Peyer's patch (tissue), 4 donors: ENCODE measurements around the gene HSPA12B.

ENCODE experiments used
- POLR2A ChIP-seq, 2 donors: fragments of 450-650 bp; IDR thresholded peaks; one replicate each; pipeline ENCODE4 v1.5.1; 2017; ENCODE audit warnings: antibody characterized with exemption in 2 of 2, mild to moderate bottlenecking in 2 of 2, moderate library complexity in 2 of 2
- TF ChIP-seq, protein P1 (sequence below), 6 experiments: fragments of 450-650 bp in 4 of 6; fragments of 200-600 bp in 2 of 6; sonication (generic) in 1 of 6; IDR thresholded peaks; one replicate each; pipeline ENCODE4 v1.5.1; 2017 to 2019; ENCODE audit warnings: antibody characterized with exemption in 6 of 6, mild to moderate bottlenecking in 3 of 6, moderate library complexity in 1 of 6

DNA sequence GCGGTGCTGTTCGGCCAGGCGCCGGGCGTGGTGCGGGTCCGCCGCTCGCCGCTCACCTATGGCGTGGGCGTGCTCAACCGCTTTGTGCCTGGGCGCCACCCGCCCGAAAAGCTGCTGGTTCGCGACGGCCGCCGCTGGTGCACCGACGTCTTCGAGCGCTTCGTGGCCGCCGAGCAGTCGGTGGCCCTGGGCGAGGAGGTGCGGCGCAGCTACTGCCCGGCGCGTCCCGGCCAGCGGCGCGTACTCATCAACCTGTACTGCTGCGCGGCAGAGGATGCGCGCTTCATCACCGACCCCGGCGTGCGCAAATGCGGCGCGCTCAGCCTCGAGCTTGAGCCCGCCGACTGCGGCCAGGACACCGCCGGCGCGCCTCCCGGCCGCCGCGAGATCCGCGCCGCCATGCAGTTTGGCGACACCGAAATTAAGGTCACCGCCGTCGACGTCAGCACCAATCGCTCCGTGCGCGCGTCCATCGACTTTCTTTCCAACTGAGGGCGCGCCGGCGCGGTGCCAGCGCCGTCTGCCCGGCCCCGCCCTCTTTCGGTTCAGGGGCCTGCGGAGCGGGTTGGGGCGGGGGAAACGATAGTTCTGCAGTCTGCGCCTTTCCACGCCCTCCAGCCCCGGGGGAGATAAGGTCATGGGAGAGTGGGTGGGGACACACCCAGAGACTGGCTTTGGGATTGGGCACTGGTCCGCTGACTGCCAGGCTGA lies 19.3 kb downstream of the HSPA12B start:
- TF ChIP-seq, protein P1, sequence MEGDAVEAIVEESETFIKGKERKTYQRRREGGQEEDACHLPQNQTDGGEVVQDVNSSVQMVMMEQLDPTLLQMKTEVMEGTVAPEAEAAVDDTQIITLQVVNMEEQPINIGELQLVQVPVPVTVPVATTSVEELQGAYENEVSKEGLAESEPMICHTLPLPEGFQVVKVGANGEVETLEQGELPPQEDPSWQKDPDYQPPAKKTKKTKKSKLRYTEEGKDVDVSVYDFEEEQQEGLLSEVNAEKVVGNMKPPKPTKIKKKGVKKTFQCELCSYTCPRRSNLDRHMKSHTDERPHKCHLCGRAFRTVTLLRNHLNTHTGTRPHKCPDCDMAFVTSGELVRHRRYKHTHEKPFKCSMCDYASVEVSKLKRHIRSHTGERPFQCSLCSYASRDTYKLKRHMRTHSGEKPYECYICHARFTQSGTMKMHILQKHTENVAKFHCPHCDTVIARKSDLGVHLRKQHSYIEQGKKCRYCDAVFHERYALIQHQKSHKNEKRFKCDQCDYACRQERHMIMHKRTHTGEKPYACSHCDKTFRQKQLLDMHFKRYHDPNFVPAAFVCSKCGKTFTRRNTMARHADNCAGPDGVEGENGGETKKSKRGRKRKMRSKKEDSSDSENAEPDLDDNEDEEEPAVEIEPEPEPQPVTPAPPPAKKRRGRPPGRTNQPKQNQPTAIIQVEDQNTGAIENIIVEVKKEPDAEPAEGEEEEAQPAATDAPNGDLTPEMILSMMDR (IDR thresholded peaks at IDR 0.05): no peak
- TF ChIP-seq POLR2A (IDR thresholded peaks at IDR 0.05): no peak
